Measurements from ENCODE around the gene ZC2HC1B. TPM values are rescaled to one million over a fixed set of nuclear protein-coding genes. Genes with fewer than 3 reads are reported as not detected.
A peak's percentile ranks its signal among the peaks of the same experiment; 100 is the strongest.

ZC2HC1B gene
- total RNA-seq, 4 donors from 2014 or later, result not detected

DNA sequence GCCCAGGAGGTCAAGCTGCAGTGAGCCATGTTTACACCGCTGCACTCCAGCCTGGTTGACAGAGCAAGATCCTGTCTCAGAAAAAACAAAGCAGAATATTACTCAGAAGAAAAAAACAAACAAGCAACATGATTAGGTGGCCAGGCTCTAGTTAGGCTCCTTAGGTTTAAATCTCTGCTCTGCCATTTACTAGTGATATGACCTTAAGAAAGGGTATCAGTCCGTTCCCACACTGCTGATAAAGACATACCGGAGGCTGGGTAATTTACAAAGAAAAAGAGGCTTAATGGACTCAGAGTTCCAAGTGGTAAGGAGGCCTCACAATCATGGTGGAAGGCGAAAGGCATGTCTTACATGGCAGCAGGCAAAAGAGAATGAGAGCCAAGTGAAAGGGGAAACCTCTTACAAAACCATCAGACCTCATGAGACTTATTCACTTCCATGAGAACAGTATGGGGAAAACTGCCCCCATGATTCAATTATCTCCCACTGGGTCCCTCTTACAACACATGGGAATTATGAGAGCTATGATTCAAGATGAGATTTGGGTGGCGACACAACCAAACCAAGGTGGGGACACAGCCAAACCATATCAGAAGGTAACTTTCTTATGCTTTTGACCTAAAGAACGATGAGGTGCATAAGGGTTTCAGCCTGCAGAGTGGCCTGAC, 23.5 kb upstream of the ZC2HC1B start:
- no peaks in the 10 kb centered on the region for H3K9me3 ChIP-seq
- in situ Hi-C loops (cut with MboI; ENCODE audit: low pct_ligation_motif_present in 1 of 4, low pct_unique_long_range_greater_than_20kb in 1 of 4, low sequenced_read_pairs in 3 of 4), result no loop called here
- TF ChIP-seq POLR2A (IDR thresholded peaks at IDR 0.05) (no peak), POLR2AphosphoS5 (IDR thresholded peaks at IDR 0.05) (no peak), EP300 (IDR thresholded peaks at IDR 0.05; ENCODE audit: low read depth) (no peak)
- TF ChIP-seq, protein P1, sequence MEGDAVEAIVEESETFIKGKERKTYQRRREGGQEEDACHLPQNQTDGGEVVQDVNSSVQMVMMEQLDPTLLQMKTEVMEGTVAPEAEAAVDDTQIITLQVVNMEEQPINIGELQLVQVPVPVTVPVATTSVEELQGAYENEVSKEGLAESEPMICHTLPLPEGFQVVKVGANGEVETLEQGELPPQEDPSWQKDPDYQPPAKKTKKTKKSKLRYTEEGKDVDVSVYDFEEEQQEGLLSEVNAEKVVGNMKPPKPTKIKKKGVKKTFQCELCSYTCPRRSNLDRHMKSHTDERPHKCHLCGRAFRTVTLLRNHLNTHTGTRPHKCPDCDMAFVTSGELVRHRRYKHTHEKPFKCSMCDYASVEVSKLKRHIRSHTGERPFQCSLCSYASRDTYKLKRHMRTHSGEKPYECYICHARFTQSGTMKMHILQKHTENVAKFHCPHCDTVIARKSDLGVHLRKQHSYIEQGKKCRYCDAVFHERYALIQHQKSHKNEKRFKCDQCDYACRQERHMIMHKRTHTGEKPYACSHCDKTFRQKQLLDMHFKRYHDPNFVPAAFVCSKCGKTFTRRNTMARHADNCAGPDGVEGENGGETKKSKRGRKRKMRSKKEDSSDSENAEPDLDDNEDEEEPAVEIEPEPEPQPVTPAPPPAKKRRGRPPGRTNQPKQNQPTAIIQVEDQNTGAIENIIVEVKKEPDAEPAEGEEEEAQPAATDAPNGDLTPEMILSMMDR (IDR thresholded peaks at IDR 0.05), result no peak
- H3K4me1 ChIP-seq, result peaks cover 0 to 21% (median 13%) of the 10 kb centered on the region in 4 donors
- no peak overlapping the region for H3K4me3 ChIP-seq
- H3K27ac ChIP-seq, result no peak overlapping the region
- peaks cover 0 to 3% (median 1%) of the 10 kb centered on the region in 4 donors for H3K36me3 ChIP-seq
- DNase-seq, result no peak
- intact Hi-C loops (cut with DNase I; ENCODE audit: low total_unique reads), result no loop called here
- H3K27me3 ChIP-seq, result no peaks in the 10 kb centered on the region
- WGBS, 2 donors (ENCODE audit: low coverage in 1 of 2), result 91 to 100% methylated on average over 5 to 6 of the region's 6 CpGs

DNA sequence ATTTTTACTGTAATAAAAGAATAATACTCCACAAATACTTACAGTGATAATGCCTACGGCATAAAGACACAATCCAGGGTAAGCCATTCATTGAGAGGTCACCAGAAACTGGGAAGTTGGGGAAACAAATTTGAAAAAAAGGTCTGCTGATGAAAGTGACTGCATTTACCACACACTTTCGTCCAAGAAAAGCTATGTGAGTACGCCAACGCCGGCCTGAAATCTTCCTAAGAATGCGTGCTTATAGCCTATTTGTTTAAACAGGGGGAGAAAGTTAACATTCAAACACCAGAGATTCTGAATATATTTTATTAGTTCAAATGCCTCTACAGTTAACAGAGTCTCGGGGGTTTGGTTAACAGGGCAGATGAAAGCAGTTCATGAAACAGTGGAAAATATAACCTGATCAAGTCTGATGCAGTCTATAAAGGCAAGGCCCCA, 21.8 kb upstream of the ZC2HC1B start:
- H3K36me3 ChIP-seq, result peaks cover 0 to 21% (median 2%) of the 10 kb centered on the region in 4 donors
- peak overlapping the region; percentile 67 to 82 (median 80) for H3K4me3 ChIP-seq
- H3K27me3 ChIP-seq, result no peaks in the 10 kb centered on the region
- no peak for DNase-seq
- H3K9me3 ChIP-seq, result no peaks in the 10 kb centered on the region
- in situ Hi-C loops (cut with MboI; ENCODE audit: low pct_ligation_motif_present in 1 of 4, low pct_unique_long_range_greater_than_20kb in 1 of 4, low sequenced_read_pairs in 3 of 4), result no loop called here
- intact Hi-C loops (cut with DNase I; ENCODE audit: low total_unique reads), result no loop called here
- 19 to 40% methylated on average over 7 of the region's 7 CpGs for WGBS, 2 donors (ENCODE audit: low coverage in 1 of 2)
- TF ChIP-seq EP300 (IDR thresholded peaks at IDR 0.05; ENCODE audit: low read depth) (no peak), POLR2AphosphoS5 (IDR thresholded peaks at IDR 0.05) (no peak), POLR2A (IDR thresholded peaks at IDR 0.05) (no peak)
- TF ChIP-seq, protein P1 (IDR thresholded peaks at IDR 0.05), result no peak
- peaks cover 0 to 21% (median 13%) of the 10 kb centered on the region in 4 donors for H3K4me1 ChIP-seq
- H3K27ac ChIP-seq, result peak overlapping the region; percentile 88 to 97 (median 90)

DNA sequence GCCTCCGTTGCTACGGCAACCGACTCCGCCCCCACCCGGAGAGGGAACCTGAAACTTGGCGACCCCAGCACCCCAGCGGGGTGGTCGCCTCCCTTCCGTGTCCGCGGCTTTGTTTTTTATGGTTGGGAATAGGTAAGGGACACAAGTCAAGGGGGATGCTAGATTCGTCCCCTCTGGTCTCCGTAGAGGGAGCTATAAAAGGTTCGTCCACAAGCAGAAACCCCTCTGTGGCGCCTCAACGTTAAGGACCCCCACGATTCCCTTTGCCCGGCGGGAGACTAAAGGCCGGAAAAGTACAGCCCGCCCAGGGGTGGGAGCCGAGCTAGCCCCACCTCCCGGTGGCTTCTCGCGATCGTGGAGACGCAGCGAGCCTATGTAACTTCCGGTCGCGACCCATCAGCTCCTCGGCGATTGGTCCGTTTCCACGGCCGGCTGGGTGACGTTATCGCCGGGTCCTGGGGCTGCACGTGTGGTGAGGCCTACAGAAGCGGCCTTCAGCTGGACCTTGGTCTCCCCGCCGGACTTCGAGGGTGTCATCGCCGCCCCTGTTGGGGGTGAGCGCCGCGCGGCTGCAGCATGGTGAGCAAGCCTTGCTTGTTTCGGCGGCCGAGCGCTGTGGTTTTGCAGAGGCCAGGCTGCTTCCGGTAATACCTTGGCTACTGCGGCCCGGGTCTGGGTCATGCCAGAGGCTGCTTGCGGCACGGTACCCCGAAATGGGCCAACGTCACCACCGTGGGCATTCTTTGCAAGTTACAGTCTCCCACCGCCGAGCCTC, 21.2 kb upstream of the ZC2HC1B start, which contains the start of gene LTV1:
TSS of gene LTV1 (plus strand) at position 437 of the 775 bp plus-strand sequence. CDS start at position 577, 140 bp downstream.
- H3K27ac ChIP-seq, result peak within 1 kb of the TSS; percentile 88 to 97 (median 90)
- intact Hi-C loops (cut with DNase I; ENCODE audit: low total_unique reads) (no loop called here), in situ Hi-C loops (cut with MboI; ENCODE audit: low pct_ligation_motif_present in 1 of 4, low pct_unique_long_range_greater_than_20kb in 1 of 4, low sequenced_read_pairs in 3 of 4) (no loop called here)
- H3K4me1 ChIP-seq, result peaks cover 0 to 21% (median 13%) of the 10 kb centered on the region in 4 donors
- no peaks in the 10 kb centered on the region for H3K27me3 ChIP-seq
- peaks cover 0 to 24% (median 4%) of the 10 kb centered on the region in 4 donors for H3K36me3 ChIP-seq
- 0% methylated on average over 57 of the region's 64 CpGs; no CpG with 5 or more reads in 1 of the 2 donors for WGBS, 2 donors (ENCODE audit: low coverage in 1 of 2)
- H3K9me3 ChIP-seq, result no peaks in the 10 kb centered on the region
- peak; percentile 97 for DNase-seq
- peak within 1 kb of the TSS; percentile 67 to 82 (median 80) for H3K4me3 ChIP-seq
- TF ChIP-seq POLR2AphosphoS5 (IDR thresholded peaks at IDR 0.05) (peak; percentile 47 to 81 (median 77)), EP300 (IDR thresholded peaks at IDR 0.05; ENCODE audit: low read depth) (no peak), POLR2A (IDR thresholded peaks at IDR 0.05) (peak; percentile 74)
- TF ChIP-seq, protein P1 (IDR thresholded peaks at IDR 0.05), result peak in 1 of 5 experiments; percentile 3

GRCh38 chr6:143843677-143843999, 20.6 kb upstream of the ZC2HC1B start:
- intact Hi-C loops (cut with DNase I; ENCODE audit: low total_unique reads), result no loop called here

More at GRCh38 chr6:143843677-143843999, 20.6 kb upstream of the ZC2HC1B start:
- Histone ChIP-seq H3K4me1 (peaks cover 0 to 20% (median 12%) of the 10 kb centered on the region in 4 donors), H3K27me3 (no peaks in the 10 kb centered on the region), H3K27ac (peak overlapping the region; percentile 88 to 97 (median 90)), H3K4me3 (peak overlapping the region; percentile 67 to 82 (median 80)), H3K9me3 (no peaks in the 10 kb centered on the region), H3K36me3 (peaks cover 0 to 25% (median 7%) of the 10 kb centered on the region in 4 donors)
- in situ Hi-C loops (cut with MboI; ENCODE audit: low pct_ligation_motif_present in 1 of 4, low pct_unique_long_range_greater_than_20kb in 1 of 4, low sequenced_read_pairs in 3 of 4), result no loop called here
- DNase-seq, result no peak
- TF ChIP-seq EP300 (IDR thresholded peaks at IDR 0.05; ENCODE audit: low read depth) (no peak), POLR2AphosphoS5 (IDR thresholded peaks at IDR 0.05) (no peak), POLR2A (IDR thresholded peaks at IDR 0.05) (no peak)
- TF ChIP-seq, protein P1 (IDR thresholded peaks at IDR 0.05), result no peak
- 1% methylated on average over 9 of the region's 9 CpGs; no CpG with 5 or more reads in 1 of the 2 donors for WGBS, 2 donors (ENCODE audit: low coverage in 1 of 2)

Measured in transverse colon (tissue), 4 donors.